ENCODE results near the gene CDC5L.

DNA sequence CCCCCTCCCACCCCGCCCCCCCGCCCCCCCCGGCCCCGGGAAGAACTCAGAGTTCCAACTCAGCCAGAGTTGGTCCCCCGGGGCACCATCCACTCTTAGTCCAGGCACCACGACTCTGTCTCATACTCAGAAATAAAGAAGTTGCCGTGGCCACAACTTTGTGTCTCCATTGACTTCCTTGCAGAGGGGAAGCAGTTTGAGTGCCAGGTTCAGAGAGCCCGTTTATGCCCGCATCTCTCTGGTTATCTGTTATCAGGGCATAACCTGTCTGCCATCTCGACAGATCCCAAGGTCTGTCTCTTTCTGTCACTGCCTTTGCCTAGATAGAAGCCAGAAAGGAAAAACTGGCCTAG, 605 bp downstream of the CDC5L start:
- no peak for TF ChIP-seq SIN3A (IDR thresholded peaks at IDR 0.05; ENCODE audit: borderline replicate concordance, insufficient read depth, low read length)
- no peak for TF ChIP-seq REST (IDR thresholded peaks at IDR 0.05; ENCODE audit: insufficient read depth in 1 of 2, low read depth in 2 of 2, low read length in 2 of 2)
